ENCODE data around the gene LILRA6.

The LILRA6 gene

GRCh38 chr19:54188215-54188871 is 54.2 kb downstream of the LILRA6 start:
- DNase-seq (ENCODE audit: low spot score) = no peak

- DNase-seq (ENCODE audit: low spot score) = no peak
Observed at GRCh38 chr19:54186934-54187381, 55.6 kb downstream of the LILRA6 start.

Small RNAs within 50 kb of the gene (small RNA-seq; reads per million reads assigned to genes)
- gene MIR4752 = 0 reads per million in 2 experiments
- gene RNU6-1307P = 0 reads per million in 2 experiments
